ENCODE data around the gene SLC35B3.
"Not testable (repeated sequence)": the region's sequence is repeated elsewhere in the genome, so short reads cannot be mapped to it uniquely, and the experiment has no call there.

The SLC35B3 gene

DNA sequence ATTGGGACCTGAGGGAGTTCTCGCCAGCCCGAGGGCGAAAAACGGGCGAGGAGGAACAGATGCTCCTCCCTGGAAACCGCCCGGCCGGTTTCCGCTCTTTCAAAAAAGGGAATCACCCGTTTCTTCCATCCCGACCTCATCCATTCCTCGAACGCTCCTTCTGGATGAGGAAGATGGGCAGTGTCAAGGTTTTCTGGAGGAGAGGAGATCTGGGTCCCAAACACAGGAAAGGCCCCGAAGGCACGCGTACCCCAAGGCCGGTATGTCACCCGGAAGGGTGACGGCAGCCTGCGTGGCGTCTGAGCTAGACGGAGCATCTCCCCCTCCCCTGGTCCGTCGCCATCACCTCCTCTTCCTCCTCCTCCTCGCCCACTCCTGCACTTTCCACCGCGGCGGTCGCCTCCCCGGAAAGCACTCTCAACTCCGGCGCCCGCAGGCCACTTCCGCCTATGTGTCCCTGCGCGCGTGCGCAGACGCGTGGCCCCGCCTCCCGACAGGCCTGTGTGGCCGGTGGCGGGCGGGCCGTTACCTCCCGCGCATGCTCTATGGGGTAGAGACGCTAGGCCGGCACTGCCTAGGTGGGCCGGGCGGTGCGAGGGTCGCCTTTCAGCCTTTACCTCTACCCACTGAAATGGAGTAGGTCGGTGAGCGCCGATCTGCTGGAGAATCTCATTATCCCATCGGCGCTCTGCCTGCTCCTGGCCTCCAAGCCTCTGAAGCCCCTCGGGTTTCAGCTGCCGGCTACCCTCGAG lies at the start of gene SLC35B3:
Gene SLC35B3 (minus strand): TSS at position 453 of the 752 bp plus-strand sequence.
- peak; percentile 86 for FAIRE-seq

DNA sequence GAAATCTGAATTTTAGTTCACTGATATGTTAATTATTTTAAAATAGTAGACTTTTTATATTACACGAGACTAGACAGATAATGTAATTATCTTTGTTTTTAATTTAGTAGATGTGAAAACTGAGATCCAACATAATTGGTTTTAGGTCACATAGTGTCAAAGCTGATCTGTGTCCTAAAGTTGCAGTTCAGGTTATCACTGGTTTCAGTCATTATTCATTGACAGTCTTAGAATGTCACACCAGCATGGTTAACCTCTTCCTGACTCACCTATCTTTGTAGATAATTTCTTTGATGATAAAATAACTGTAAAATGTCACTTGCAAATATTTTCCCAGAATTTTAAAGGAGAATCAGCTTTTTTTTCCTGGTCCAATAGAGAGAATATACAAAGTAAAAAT lies 48.3 kb upstream of the SLC35B3 start:
- DNase-seq (ENCODE audit: low spot score) = no peak
- no peak for FAIRE-seq

More for the DNA sequence above, at the start of gene SLC35B3:
- DNase-seq (ENCODE audit: low spot score) = peak; percentile 96

DNA sequence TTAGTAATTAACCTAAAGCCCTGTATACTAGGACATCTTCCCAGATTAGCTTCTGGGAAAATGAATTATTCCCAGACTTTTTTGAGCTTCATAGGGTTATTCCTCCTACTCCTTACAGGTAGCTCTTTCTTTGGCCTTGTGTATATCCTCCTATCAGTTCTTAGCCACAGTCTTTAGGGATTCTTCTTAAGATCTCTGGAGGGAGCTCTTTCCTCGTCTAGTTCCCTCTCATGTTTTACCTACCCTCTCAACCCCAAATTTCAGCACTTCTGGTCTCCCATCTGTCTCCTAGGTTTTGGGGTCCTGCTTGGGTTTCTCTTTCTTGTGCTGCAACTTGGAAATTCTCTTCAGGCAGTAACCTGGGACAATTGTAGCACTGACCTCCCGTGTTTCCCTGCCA lies 46.4 kb upstream of the SLC35B3 start:
- DNase-seq (ENCODE audit: low spot score) (no peak), FAIRE-seq (no peak)

DNA sequence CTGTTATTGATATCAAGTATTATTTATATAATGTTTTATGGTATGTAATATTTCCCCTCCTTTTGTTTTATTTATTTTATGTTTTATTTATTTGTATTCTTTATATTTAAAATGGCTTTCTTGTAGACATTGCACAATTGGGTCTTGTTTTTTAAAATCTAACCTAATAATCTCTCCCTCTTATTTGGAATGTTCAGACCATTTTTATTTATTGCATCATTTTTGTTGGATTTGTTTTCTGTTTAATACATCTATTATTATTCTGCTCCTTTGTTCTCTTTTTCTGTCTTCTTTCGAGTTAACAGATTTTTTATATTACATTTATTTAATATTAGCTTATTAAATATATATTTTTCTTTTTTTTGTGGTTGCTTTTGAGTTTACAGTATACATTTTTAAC lies 43.1 kb upstream of the SLC35B3 start:
- DNase-seq (ENCODE audit: low spot score) (no peak), FAIRE-seq (no peak)

DNA sequence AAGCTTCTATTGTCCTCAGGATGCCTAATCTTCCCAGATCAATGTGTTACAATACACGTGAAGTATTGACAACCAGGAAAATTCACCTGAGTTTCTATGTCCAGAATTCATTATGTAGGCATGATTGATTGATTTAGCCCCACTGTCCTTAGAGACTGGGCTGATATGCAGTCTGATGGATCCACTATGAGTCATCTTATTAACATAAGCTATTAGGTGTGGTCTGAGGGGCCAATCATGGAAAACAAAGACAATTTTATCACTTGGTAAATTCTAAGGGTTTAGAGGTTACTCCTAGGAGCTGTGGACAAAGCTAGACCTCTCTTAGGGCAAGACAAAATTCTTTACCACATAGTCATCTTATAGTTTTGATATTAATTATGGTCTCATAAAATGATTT lies 41.3 kb upstream of the SLC35B3 start:
- DNase-seq (ENCODE audit: low spot score) (no peak), FAIRE-seq (no peak)

DNA sequence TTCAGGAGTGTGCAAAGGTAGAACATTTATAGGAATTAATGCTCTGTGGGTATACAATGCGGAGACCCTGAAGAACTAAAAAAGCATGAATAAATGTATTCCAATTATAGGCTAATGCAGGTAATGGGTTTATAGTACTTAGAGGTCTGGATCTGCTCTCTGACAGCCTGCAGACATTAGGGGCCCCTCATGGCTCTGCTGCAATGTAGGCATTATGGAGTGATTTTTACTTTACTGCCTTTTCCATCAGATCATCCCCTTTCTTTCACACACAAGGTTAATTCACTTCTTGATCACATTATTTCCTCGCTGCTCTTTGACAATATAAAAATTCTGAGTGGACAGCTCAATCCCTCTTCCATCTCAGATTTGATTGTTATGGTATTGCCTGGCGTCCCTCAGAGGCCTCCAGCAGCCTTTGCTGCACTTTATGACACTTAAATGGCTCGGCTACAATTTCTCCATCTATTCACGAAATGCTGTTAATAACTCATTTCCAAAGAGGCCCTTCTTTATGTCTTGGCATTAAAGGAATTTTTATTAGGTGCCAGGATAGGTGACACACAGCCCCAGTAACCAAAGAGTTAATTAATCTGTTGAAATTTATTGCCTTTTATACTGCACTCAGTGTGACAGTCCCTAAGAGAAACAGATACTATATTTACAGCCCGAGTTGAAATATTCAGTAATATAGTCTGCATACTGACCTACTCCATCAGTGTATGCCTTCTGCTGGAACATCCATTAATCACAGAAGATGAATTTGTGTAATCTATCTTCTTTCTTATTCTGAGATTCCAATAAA lies 33.4 kb upstream of the SLC35B3 start:
- DNase-seq (ENCODE audit: low spot score) = no peak
- no peak for FAIRE-seq

DNA sequence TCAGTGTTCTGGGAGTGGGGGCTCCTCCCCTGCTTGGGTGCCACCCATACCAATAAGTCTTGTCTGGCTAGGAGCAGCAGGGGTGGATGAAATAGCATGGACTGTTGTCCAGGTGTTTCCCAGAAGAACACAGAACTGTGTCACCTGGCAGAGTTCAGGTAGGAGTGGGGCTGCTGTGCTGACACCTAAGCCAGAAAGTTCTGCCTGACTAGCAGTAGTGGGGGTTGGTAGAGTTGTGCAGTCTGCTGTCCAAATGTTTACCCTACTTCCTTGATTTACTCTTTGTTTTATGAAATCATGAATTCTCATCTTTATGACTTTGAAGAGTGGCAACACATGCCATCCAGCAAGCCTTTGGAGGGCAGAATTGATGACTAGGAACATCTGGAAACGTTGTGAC lies 27.3 kb upstream of the SLC35B3 start:
- FAIRE-seq = peak; percentile 37
- no peak for DNase-seq (ENCODE audit: low spot score)

DNA sequence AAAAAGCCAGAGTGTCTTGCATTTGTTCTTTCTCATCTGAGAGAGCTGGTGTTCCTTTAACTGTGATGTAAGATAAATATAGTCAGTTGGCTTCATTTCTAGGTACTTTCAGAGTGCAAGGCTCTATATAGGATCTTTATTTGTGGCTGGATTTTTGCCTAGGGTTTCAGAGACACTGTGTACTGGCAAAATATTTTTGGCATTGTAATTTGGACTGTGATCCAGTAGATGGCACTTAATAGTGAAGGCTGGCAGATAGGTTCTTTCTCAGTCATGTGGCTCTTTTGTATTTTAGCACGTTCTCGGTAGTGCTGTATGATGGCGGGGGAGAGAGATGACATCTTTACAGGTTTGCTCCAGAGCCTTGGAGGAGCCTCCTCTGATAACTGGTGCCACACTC lies 26.8 kb upstream of the SLC35B3 start:
- no peak for FAIRE-seq
- DNase-seq (ENCODE audit: low spot score) = no peak

DNA sequence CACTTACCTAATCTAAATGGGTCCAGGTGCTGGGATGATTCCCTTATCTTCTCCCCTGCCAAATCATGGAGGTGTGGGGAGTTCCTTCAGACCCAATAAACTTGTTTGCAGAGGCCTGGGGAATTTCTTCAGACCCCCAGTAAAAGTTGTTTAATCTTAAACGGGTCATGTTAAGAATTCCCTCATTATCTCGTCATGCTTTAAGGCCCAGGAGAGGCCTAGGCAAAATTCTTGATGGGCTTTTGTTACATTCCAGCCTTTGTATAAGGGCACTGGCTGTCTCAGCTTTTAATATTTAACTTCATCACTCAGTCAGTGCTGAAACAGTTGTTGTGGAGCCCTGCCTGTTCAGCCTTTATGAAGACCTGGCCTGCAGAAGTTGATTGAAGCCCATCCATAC lies 11.0 kb upstream of the SLC35B3 start:
- FAIRE-seq = no peak
- DNase-seq (ENCODE audit: low spot score) = no peak

DNA sequence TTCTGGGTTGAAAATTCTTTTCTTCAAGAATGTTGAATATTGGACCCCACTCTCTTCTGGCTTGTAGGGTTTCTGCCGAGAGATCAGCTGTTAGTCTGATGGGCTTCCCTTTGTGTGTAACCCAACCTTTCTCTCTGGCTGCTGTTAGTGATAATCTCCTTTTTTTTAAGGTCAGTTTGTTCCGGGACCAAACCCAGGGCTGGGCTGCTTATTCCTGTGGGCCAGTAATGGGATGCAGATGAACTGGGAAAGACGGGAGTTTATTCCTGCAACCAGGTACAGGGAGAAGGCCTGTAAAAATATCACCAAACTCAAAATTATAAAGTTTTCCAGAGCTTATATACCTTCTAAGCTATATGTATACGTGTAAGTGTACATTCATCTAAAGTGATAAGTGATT lies 10.6 kb upstream of the SLC35B3 start:
- DNase-seq (ENCODE audit: low spot score); FAIRE-seq: not testable (repeated sequence)

DNA sequence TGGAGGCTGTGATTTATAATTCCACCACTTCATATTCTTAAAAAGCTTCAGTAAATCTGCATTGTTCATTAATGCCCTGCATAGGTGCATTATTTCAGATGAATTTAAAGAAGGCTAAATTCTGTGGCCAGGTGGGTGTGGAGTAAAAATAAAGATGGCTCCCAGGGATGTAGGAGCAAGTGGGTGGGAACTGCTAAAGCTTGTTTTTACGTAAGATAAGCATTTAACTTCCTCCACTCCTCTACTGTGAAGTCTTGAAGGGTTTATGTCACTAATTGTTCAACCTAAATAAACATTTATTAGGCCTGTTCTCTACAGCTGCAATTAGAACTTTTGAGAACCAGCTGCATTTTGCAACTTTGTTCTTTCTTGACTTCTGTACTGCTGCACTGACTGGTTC lies 6.8 kb upstream of the SLC35B3 start:
- DNase-seq (ENCODE audit: low spot score) (no peak), FAIRE-seq (no peak)

DNA sequence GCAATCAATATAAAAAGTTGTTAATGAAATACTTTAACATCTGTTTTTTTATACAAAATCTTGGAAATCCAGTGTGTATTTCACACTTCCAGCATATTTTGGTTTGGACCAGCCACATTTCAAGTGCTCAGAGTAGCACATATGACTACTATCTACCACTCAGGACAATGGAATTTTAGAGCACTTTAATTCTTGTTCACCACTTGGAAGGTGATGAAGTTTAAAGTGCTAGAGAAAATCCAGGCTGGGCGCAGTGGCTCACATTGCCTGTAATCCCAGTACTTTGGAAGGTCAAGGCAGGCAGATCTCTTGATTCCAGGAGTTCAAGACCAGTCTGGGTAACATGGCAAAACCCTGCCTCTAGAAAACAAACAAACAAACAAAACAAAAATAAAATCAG lies 6.1 kb upstream of the SLC35B3 start:
- DNase-seq (ENCODE audit: low spot score) (no peak), FAIRE-seq (no peak)

DNA sequence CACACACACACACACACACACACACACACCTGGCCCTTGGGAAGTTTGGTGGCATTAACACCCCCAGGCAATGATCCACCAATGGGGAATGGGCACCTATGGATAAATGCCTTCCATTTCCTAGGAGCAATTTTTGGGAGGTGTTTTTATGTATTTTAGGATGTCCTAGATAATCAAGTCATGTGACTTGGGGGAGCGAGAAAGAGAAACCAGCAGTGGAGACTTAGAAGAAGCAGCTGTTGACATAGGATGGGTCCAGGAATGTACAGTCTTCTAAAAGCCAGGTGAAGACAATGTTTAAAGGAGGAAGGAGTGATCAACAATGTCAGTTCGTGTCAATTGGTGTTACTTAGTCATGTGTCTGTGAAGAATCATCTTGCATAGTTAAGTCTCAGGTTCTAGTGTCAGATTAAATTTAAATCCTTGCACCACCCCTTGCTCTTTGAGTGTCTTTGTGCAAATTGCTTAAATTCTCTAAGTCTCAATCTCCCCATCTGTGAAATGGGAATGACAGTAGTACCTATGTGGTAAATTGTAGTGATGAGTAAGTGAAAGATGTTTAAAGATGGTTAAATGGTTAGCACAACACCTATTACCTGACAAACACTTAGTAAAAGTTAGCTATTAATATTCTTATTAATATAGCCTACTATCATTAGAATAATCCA lies 4.4 kb upstream of the SLC35B3 start:
- FAIRE-seq = no peak
- DNase-seq (ENCODE audit: low spot score) = no peak

DNA sequence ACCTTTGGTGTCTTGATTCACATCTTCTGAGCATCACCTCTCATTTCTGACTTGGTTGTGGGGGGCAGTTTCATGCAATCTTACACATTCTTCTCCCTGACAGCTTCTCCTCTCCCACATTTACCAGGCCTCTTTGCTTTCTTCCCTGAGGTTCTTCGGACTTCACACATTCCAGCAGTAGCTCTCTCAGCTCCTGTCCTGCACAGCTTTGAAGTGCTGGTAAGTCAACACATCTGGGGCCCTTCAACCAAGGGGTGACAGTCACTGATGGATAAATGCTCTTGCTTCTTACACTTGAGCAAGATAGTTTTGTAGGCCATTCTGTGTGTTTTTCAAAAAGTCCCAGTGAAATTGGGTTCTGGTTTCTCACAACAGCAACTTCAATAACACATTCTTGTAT lies 2.5 kb upstream of the SLC35B3 start:
- DNase-seq (ENCODE audit: low spot score) = no peak
- no peak for FAIRE-seq

DNA sequence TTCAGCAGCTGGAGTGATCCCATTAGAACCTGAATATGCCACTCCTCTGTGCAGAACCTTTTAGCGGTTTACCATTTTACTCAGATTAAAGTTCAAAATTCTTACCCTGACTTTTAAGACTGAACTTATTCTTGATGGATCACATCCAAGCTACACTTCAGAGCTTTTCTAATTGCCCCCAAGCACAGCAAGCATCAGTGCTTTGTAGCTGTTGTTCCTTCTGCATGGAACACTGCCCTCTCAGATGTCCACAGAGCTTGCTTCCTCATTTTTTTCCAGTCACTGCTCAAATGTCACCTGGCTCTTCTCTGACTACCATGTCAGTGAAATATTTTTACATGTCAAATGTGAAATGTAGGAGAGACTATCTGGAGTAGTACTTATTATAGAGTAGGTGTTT lies 1.6 kb upstream of the SLC35B3 start:
- no peak for FAIRE-seq
- DNase-seq (ENCODE audit: low spot score) = no peak

DNA sequence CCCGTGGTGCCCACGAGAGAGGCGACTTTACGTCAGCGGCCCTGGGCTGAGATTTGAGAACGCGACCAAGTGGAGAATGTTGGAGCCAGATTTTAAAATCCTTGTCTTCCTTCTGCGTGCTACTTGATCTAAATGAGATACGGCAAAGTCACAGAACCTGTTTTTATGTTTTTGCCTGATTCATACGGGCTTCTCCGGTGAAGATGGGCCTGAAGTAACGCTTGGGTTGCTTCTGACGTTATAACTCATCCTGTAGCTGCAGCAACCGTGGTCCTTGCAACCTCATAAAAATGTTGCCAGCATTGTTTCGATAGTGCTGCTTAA lies 462 bp upstream of the SLC35B3 start:
- no peak for FAIRE-seq
- DNase-seq (ENCODE audit: low spot score) = peak; percentile 10

DNA sequence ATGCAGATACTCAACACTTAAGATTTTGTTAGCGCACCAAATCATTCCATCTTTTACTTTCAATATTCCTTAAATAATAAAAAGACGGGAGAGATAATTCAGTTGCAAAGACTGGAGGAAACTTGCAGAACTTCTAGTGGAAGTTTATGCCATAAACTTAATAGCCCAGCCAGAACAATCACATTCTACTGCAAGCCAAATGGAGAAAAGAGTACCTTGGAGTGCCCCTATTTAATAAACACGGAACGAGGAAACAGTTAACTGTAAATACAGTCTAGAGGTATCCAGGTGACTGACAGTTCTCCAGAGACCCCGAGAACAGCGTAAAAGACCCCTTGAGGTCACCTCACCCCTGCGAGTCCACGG lies 635 bp downstream of the SLC35B3 start:
- DNase-seq (ENCODE audit: low spot score) = no peak
- FAIRE-seq = no peak

DNA sequence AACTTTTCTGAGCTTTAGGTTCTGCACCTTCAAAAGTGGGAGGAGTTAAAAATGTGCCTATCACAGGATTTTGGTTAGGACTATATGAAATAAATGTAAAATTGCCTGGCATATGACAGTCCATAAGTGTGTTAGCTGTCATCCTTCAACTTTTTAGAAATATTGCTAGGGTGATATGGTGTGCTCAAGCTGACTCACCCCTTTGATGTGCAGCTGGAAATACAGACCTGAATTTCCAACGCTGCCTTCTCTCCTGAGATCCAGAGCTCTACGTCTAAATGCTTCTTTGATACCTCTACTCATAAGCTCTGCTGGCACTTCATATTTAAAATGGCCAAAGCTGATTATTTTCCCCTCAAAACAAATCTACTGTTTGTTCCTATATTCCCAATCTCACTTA lies 2.7 kb downstream of the SLC35B3 start:
- DNase-seq (ENCODE audit: low spot score) (no peak), FAIRE-seq (no peak)

DNA sequence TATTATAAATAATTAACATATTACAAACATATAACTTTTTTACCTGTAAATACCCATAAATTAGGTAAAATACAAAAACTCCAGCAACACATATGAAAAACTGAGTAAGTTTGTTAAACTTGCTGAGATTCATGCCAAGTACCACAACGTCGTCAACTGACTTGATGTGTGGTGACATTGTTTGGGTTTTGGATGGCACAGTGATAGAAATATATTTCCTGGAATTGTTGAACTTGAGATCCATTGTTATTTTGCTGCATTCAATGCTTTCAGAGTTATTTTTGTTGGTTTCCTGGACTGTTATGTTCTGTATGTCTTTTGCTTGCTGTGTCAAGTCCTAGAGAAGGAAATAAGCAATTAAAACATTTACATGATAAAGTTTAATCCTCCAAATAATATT lies 5.5 kb downstream of the SLC35B3 start:
- FAIRE-seq (no peak), DNase-seq (ENCODE audit: low spot score) (no peak)

DNA sequence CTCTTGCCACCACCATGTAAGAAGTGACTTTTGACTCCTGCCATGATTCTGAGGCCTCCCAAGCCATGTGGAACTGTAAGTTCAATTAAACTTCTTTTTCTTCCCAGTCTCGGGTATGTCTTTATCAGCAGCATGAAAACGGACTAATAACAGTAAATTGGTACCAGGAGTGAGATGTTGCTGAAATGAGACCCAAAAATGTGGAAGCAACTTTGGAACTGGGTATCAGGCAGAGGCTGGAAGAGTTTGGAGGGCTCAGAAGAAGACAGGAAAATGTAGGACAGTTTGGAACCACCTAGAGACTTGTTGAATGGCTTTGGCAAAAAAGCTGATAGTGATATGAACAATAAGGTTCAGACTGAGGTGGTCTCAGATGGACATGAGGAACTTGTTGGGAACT lies 8.8 kb downstream of the SLC35B3 start:
- not testable (repeated sequence) for FAIRE-seq; DNase-seq (ENCODE audit: low spot score)

DNA sequence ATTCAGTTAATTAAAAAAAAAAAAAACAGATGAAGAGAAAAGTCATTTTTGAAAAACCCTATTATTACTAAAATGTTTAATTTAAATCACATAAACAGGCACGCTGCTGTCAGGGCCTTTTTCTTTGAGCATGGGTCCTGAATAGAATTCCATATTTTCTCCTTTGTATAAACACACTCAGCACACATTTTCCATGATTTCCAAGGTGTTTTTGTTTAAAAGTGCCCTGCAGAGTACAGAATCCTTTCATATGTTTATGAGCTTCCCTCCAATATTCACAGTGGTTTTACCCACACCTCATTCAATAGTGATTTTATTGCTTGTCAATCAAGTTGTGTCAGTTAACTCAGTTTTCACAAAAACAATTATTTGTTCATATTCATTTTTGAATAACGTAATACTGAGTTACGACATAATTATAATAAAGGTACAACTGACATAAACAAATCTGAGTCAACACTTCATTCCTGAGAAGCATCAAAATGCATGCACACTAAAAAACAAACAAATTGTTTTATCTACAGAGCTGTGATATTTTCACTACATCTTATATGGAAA lies 15.2 kb downstream of the SLC35B3 start:
- DNase-seq (ENCODE audit: low spot score) = no peak
- no peak for FAIRE-seq

DNA sequence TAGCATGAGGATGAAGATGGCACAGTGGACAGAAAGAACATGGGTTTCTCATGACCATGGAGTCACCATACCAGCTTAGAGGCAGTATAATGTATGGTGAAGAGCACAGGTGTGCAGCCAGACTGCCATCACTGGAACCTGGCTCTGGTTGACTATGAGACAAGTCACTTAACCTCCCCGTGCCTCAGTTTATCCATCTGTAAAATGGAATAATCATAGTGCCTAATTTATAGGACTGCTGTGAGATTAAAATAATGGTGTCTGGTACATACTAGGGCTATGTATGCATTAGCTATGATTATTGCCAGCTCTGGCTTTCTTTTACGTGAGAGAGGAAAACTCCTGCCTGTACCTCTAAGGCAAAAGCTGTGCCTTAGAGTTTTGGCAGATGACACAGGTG lies 19.4 kb downstream of the SLC35B3 start:
- FAIRE-seq (no peak), DNase-seq (ENCODE audit: low spot score) (no peak)
